ENCODE results near the gene CCDC192.

Gene CCDC192

DNA sequence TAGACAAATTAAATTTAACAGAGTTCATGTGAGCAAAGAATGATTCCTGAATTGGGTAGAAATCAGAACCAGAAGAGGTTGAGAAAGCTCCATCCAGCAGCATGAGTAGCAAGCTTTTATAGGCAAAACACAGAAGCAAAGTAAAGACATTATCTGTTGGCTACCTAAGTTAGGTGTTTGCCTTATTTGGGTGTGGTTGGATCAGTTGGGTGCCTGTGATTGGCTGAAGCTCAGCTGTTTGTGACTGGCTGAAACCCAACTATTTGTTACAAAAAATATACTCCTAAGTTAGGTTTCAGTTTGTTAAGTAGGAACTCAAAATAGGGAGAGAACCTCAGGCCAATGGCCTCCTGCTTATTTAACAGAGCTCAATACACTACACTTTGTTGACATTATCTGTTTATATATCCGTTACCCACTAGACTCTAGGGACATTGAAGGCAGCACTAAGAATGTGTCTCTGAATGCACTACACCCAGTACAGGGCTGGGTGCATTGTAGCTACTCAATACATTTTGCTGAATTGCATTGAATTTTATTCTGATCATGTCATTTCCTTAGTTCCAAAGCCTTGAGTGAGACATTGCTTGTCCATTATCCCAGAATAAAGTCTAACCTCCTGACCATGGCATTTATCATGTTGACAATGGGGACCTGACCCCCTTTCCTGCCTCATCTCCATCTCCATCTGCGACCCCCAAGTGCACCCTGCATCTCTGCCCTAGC lies 98.7 kb downstream of the CCDC192 start:
- TF ChIP-seq, protein P1, sequence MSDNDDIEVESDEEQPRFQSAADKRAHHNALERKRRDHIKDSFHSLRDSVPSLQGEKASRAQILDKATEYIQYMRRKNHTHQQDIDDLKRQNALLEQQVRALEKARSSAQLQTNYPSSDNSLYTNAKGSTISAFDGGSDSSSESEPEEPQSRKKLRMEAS (IDR thresholded peaks at IDR 0.05; ENCODE audit: low read depth, low read length) = no peak
- no peak for TF ChIP-seq MYC (IDR thresholded peaks at IDR 0.05; ENCODE audit: low read depth, low read length)
- no peak for TF ChIP-seq POLR2A (IDR thresholded peaks at IDR 0.05; ENCODE audit: extremely low read depth, insufficient read length)
- TF ChIP-seq, protein P2, sequence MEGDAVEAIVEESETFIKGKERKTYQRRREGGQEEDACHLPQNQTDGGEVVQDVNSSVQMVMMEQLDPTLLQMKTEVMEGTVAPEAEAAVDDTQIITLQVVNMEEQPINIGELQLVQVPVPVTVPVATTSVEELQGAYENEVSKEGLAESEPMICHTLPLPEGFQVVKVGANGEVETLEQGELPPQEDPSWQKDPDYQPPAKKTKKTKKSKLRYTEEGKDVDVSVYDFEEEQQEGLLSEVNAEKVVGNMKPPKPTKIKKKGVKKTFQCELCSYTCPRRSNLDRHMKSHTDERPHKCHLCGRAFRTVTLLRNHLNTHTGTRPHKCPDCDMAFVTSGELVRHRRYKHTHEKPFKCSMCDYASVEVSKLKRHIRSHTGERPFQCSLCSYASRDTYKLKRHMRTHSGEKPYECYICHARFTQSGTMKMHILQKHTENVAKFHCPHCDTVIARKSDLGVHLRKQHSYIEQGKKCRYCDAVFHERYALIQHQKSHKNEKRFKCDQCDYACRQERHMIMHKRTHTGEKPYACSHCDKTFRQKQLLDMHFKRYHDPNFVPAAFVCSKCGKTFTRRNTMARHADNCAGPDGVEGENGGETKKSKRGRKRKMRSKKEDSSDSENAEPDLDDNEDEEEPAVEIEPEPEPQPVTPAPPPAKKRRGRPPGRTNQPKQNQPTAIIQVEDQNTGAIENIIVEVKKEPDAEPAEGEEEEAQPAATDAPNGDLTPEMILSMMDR (IDR thresholded peaks at IDR 0.05; ENCODE audit: low read depth, low read length) = no peak
- H3K4me3 ChIP-seq (ENCODE audit: low read depth, low read length) = no peak overlapping the region
- DNase-seq (ENCODE audit: low read depth) = no peak

DNA sequence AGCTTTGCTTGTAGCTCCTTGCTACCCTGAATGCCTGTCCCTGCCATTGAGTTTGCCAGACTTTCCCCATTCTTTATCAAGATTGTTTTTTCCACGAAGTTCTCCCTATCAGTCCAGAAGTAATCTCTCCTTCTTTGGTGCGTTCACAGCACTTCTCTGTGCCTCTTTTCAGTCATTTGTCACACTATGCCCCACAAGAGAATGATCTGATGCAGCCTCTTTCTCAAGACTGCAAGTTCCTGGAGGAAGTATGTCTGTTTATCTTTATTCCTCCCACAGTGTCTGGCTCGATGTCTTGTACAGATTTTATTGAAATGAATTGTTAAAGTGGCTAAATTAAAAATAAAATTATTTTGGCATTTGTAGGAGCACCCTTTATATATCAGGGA lies 99.3 kb downstream of the CCDC192 start:
- TF ChIP-seq, protein P2 (IDR thresholded peaks at IDR 0.05; ENCODE audit: low read depth, low read length) = no peak
- TF ChIP-seq, protein P1 (IDR thresholded peaks at IDR 0.05; ENCODE audit: low read depth, low read length) = no peak
- TF ChIP-seq POLR2A (IDR thresholded peaks at IDR 0.05; ENCODE audit: extremely low read depth, insufficient read length) (no peak), MYC (IDR thresholded peaks at IDR 0.05; ENCODE audit: low read depth, low read length) (no peak)
- no peak for DNase-seq (ENCODE audit: low read depth)
- no peak overlapping the region for H3K4me3 ChIP-seq (ENCODE audit: low read depth, low read length)

DNA sequence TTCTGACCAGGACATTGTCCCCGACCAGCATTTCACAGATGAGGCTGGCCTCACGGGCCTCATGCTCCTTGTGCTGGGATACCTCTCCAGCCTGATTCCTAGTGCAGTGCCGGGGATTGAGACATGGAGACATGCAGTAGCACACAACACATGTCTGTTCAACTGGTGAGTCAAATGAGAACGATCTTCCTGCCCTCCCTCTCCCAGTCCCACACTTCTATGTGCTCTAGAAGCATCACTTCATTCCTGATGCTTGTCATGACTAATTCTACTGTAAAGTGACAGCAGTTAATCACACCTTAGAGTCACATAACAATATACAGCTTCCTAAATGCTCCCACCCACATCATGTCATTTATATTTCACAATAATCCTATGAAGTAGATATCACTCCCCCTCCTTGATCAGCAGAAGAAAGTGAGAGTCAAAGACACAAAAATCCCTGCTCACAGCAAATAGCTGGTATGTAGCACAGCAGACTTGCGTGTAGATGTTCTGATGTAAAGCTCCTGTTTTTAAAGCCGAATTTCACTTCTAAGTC lies 101.8 kb downstream of the CCDC192 start:
- no peak overlapping the region for H3K4me3 ChIP-seq (ENCODE audit: low read depth, low read length)
- DNase-seq (ENCODE audit: low read depth) = no peak
- TF ChIP-seq, protein P1 (IDR thresholded peaks at IDR 0.05; ENCODE audit: low read depth, low read length) = no peak
- TF ChIP-seq, protein P2 (IDR thresholded peaks at IDR 0.05; ENCODE audit: low read depth, low read length) = no peak
- TF ChIP-seq POLR2A (IDR thresholded peaks at IDR 0.05; ENCODE audit: extremely low read depth, insufficient read length) (no peak), MYC (IDR thresholded peaks at IDR 0.05; ENCODE audit: low read depth, low read length) (no peak)

DNA sequence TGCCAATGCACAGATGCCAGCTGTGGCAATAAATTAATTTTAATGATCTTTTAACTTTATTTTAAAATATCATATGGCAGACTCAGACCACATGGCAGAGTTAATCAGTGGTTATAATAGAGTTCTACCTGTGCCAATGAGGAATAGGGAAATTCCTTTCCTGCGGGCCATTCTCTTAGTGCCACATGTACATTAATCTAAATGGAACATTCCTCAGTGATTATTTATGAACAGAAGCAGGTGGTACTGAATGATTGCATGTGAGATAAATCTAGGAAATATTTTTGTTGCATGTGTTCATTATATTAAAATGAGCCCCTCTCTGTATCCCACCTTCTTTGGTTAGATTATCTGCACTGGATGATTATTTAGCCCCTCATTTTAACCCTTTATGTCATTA lies 102.3 kb downstream of the CCDC192 start:
- TF ChIP-seq, protein P2 (IDR thresholded peaks at IDR 0.05; ENCODE audit: low read depth, low read length) = no peak
- no peak for TF ChIP-seq POLR2A (IDR thresholded peaks at IDR 0.05; ENCODE audit: extremely low read depth, insufficient read length)
- no peak for TF ChIP-seq MYC (IDR thresholded peaks at IDR 0.05; ENCODE audit: low read depth, low read length)
- TF ChIP-seq, protein P1 (IDR thresholded peaks at IDR 0.05; ENCODE audit: low read depth, low read length) = no peak
- H3K4me3 ChIP-seq (ENCODE audit: low read depth, low read length) = no peak overlapping the region
- no peak for DNase-seq (ENCODE audit: low read depth)

DNA sequence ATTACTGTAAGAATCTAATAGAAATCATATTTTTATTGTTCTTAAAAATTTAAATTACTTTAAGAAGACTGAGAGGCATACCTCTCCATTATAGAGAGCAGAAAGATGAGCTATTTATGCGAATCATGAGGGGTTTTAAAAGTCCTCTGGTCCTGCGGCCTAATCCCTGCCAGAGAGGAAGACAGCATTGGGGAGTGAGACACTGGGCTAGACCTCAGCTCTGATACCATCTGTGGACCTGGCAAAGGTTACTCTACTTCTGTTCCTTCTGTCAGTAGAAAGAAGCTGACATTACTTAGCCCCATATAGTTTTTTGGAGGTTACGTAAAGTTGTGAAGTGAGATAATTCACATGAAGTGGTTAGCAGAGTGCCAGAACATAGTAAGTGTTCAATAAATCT lies 103.6 kb downstream of the CCDC192 start:
- TF ChIP-seq, protein P1 (IDR thresholded peaks at IDR 0.05; ENCODE audit: low read depth, low read length) = no peak
- no peak for TF ChIP-seq MYC (IDR thresholded peaks at IDR 0.05; ENCODE audit: low read depth, low read length)
- no peak for TF ChIP-seq POLR2A (IDR thresholded peaks at IDR 0.05; ENCODE audit: extremely low read depth, insufficient read length)
- TF ChIP-seq, protein P2 (IDR thresholded peaks at IDR 0.05; ENCODE audit: low read depth, low read length) = no peak
- DNase-seq (ENCODE audit: low read depth) = no peak
- H3K4me3 ChIP-seq (ENCODE audit: low read depth, low read length) = no peak overlapping the region
